Stimulated activated CD8-positive, alpha-beta memory T cell treated with anti-CD3 and anti-CD28 coated beads, Interleukin-12 subunit alpha, Interleukin-12 subunit beta, amount 100 ng/mL, for 24 hours (primary cell): ENCODE results near the gene C11orf24.

ENCODE experiments used
- DNase-seq: peaks from one replicate; pipeline ENCODE4 v3.0.0-alpha.2; 2020; ENCODE audit errors: extremely low read depth

C11orf24 gene

DNA sequence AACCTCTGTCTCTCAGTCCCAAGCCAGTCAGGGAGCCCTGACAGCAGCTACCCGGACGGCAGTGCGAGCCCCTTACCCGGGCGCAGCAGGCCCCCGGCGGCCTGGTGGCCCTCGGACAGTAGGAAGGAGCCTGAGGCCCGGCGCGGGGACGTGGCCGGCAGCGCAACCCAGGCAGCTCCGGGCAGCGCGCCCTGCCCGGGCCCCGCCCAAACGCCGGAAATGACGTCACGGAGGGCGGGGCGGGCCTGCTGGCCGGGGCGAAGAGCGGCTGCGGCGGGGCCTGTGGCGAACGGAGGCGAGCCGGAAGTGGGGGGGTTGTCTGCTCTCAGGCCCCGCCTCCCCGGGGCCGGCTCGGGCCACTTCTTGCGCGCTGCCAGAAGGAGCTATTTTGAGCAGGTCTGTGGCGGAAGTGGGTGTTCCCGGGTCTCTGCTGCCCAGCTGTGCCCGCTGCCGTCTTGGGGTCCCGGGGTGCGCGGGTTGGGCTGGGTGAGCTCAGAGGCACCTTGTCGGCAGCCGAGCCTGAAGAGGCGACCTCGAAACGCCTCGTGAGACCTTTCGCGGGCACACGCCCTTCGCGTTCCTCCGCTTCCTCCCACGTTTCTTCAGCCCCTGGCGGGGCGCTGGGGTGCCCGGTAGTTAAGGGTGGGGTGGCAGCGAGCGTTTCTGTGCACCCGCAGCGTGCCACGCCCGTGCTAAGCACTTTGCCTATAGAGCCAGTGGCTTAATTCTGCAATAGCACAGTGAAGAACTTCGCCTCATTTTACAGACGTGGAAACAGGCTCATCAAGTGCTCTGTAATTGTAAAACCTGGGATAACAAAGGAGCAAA, at the start of gene C11orf24:
C11orf24 (minus strand) TSS at position 193 of the 828 bp plus-strand sequence. CDS start 8,206 bp downstream, outside the sequence.
- DNase-seq = peak; percentile 88

- no peak for DNase-seq
Measured at GRCh38 chr11:68317147-68317785, 45.5 kb upstream of the C11orf24 start.

- DNase-seq = no peak
Measured at GRCh38 chr11:68315171-68315920, 43.6 kb upstream of the C11orf24 start.

GRCh38 chr11:68314203-68315170, 42.7 kb upstream of the C11orf24 start:
- no peak for DNase-seq

DNA sequence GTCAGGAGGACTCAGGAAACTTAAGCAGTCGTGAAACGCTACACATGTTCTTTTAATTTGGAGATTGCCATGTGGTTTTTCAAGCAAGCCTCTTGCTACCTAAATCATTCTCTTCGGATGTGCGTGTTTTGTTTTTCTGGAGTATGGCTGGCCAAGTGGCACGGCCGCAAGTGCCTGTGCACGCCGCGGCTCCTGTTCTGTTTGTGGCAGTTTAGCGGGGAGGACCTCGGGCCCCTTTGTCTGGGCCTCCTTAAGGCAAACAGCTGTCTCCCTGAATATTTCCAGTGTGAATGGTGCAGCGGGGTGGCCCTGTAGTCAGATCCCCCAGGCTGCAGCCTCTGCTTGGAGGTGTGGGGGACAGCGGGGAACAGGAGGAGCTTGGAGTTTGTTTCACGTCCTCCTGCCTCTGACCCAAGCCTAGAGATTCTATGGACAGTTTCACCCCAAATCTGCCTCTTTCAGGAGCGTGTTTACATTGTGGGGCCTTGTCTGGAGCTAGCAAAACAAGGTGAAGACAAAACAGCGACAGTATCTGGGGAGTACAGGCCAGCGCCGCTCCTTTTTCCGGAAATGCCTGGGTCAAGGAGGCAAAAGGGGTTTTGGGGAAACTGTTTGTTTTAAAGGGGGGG, 41.9 kb upstream of the C11orf24 start:
- DNase-seq = no peak

GRCh38 chr11:68312780-68313573, 41.2 kb upstream of the C11orf24 start:
- no peak for DNase-seq

DNA sequence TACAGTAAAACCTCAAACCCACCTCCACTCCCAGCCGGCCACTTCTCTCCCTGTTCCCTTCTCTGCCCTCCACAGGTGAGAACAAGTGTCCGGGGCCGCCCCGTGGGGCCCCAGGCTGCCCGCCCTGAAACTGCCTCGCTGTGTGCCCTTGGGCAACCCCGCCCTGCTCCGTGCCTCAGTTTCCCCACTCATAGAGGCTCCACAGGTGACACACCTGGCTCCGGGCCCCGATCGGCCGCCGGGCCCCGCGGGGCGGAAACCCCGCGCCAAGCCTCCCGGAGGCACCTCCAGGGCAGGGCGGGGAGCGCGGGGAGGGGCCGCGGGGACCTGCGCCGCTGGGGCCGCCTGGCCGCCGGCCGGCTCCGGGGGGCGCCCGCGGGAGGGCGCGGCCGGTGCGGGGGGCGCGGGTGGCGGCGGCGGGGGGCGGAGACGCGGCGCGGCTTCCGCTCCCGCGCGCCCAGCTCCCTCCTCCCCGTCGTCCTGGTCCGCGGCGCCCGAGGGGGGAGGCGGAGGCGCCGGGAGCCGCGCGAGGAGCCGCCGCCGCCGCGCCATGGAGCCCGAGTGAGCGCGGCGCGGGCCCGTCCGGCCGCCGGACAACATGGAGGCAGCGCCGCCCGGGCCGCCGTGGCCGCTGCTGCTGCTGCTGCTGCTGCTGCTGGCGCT, 40.5 kb upstream of the C11orf24 start, which contains the start of gene LRP5:
LRP5 (plus strand) TSS at position 475 of the 663 bp plus-strand sequence; CDS start at position 599, 124 bp downstream.
- DNase-seq = no peak

DNA sequence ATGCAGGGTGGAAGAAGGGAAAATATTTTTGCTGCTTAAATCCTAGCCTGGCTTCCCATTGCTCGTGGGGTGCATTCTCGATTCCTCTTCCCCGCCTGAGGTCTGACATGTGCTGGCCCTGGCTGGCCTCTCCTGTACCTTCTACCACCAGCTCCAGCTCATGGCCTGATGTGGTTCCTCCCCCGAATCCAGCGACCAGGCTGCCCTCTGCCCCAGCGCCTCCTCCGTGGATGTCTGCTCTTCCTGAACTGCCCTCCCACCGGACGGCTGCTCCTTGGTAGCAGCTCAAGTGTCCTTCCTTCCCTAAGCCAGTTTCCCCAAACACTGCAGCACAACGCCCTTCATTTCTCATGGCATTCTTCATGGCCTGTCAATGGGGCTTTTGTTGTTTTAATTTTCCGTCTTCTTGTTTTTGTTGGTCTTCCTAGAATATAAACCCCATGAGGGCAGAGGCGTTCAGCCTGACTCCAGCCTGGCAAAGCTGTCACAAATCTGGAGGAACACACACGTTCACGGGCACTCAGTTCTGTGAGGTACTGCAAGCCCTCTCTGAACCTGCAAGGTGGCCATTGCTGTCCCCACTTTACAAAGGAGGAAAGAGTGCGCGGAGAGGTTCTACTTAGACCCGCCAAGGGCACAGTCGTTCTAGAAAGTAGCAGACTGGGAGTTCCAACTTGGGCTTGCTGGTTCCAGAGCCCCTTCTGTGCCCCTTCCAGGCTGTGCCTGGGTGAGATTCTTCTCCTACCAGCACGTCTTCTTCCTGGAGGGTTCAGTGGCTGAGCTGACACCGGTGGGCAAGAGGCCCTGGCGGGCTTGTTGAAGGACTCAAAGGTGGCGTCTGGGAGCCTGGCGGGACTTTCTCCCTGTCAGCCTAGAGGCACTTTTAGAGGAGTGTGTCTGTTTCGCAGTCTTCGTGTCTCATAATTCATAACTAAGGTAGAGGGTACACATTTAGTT, 39.7 kb upstream of the C11orf24 start:
- no peak for DNase-seq

DNA sequence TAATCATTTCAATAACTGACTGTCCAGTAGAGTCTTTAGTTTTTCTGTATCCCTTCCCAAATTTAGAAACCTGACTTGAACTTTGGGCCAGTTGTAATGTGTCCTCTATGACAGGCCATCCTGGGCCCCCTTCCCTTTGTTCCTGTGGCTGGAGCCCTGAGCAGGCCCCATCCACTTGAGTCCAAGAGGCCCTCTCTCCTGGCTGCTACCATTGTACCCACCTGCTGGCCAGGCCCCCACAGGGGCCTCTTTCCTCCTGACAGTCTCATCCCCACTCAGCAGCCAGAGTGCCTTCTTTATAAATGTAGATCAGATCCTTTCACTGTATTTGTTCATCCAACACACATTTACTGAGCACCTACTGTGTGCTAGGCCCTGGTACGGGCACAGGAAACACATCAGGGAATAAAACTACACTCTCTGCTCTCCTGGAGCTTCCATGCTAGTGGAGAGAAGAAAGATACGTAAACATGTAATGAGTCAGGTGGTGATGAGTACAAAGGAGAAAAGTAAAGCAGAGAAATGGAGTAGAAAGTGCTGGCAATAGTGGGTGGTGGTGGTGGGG, 37.9 kb upstream of the C11orf24 start:
- DNase-seq = no peak

- no peak for DNase-seq
Measured at GRCh38 chr11:68308068-68308467, 36.3 kb upstream of the C11orf24 start.

DNA sequence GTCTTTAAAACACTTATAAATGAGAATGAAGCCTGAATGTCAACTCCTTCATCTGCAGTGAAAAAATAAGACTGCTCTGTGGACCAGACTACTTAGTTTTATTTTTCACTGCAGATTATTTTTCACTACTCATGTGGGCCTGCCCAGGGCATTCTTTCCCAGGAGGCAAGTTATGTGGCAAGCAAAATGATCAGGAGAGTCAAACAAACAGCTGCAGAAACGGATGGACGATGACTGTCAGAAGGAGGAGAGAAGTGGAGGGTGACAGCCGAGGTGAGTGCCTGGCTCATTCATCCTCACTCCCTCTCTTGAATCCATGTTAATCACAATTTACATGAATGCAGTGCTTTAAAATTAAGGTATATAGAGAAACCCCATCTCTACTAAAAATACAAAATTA, 34.9 kb upstream of the C11orf24 start:
- DNase-seq = no peak

DNA sequence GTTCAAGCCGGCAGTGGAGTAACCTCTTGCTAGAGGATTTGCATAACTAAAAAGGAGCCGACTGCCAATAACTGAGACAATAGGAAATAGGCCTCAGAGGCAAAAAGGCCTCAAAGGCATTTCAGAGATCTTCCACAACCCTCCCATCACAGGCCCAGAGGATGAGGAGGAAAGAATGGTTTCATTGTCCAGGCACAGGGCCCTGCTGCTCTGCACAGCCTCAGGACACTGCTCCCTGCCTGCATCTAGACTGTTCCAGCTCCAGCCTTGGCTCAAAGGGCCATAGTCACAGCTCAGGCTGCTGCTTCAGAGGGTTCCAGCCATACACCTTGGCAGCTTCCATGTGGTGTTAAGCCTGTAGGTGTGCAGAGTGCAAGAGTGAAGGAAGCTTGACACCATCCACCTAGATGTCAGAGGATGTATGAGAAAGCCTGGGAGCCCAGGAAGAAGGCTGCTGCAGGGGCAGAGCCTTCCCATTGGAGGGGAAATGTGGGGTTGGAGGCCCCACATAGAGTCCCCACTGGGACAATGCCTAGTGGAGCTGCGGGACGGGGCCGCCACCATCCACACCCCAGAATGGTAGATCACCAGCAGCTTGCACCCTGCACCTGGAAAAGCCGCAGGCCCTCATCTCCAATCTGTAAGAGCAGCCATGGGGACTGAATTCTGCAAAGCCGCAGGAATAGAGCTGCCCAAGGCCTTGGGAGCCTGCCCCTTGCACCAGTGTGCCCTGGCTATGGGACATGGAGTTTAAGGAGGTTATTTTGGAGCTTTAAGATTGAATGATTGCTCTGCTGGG, 32.4 kb upstream of the C11orf24 start:
- DNase-seq = no peak

GRCh38 chr11:68303083-68303482, 31.3 kb upstream of the C11orf24 start:
- DNase-seq = no peak

DNA sequence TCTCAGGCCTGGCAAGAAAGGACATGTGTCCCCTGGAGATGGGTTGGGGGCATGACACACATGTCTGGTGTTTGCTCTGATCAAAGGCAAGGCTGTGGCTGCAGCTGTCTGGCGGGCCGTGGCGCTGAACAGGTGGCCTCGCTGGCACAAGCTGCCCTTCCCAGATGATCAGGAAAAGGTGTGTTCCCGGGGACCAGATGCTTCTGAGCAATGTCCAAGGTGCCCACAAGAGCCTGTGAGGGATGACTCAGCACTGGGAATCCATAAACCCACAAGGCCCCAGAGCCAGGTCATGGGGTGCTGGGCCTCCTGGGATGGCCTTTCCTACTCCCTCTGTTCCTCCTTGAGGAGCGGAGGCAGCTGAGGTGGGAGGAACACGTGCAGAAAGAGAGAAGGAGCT, 30.9 kb upstream of the C11orf24 start:
- DNase-seq = no peak

DNA sequence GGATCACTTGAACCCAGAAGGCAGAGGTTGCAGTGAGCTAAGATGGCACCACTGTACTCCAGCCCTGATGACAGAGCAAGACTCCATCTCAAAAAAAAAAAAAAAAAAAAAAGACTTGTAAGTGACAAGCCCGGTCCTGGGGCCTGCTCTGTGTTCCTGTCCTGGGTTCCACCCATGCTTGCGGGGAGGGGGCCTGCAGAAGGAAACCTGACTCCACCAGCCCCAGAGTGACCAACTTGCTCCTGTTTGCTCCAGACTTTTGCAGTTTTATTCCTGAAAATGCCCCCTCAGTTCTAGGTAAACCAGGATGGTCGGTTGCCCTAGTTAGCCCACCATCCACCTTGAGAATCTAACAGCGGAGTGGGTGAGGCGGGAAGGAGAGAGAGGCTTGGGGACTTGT, 30.5 kb upstream of the C11orf24 start:
- DNase-seq = no peak

DNA sequence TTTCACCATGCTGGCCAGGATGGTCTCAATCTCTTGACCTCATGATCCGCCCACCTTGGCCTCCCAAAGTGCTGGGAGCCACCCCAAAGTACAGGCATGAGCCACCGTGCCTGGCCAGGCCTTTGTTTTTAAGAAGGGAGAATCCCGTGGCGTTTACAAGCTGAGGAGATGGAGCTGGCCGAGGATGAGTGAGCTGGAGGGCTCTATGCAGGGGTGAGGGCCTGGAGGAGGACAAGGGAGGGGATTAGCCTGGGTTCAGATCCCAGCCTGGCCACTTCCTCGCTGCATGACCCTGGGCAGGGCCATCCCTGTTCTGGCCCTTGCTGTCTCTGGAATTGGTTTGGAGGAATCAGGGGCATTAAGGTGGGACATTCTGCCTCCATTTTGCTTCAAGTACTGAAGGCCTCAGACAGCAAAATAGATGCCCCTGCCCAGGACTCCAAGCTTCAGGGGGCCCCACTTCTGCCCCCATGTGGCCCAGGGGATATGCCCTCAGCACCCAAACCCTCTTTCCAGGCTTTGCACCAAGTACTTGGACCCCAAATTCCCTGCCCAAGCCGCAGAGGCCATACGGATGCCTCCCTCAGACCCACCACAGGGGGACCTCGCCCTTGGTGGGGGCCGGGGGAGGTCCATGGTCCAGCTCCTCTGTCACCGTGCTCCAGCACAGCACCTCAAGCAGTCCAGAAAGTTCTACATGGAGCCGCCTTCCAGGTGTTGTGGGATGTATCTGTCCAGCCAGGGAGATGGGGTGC, 28.5 kb upstream of the C11orf24 start:
- no peak for DNase-seq
